Stimulated activated memory B cell treated with anti-CD40 and anti-IgM and Interleukin-4, amounts not matched to agents 10 μg/mL and 1 μg/mL and 100 μg/mL, for 72 hours (primary cell): ENCODE results near the gene EVL.
"Not testable (repeated sequence)": the region's sequence is repeated elsewhere in the genome, so short reads cannot be mapped to it uniquely, and the experiment has no call there.

Experiments
- ATAC-seq: fragments of 150-1000 bp; cut with Tn5 transposase; 2 replicates; pipeline ENCODE4 v1.10.0; 2021
- H3K27ac Mint-ChIP-seq: one replicate; pipeline ENCODE4 v1.8.0; 2022; ENCODE audit warnings: mild to moderate bottlenecking, mixed read lengths
- H3K27me3 Mint-ChIP-seq: one replicate; pipeline ENCODE4 v1.8.0; 2022; ENCODE audit warnings: mixed read lengths
- H3K36me3 Mint-ChIP-seq: one replicate; pipeline ENCODE4 v1.8.0; 2022; ENCODE audit warnings: mixed read lengths
- H3K4me1 Mint-ChIP-seq: one replicate; pipeline ENCODE4 v1.8.0; 2022; ENCODE audit warnings: mixed read lengths
- H3K4me3 Mint-ChIP-seq: one replicate; pipeline ENCODE4 v1.8.0; 2022; ENCODE audit warnings: mild to moderate bottlenecking, moderate library complexity, mixed read lengths
- H3K9me3 Mint-ChIP-seq: one replicate; pipeline ENCODE4 v1.8.0; 2022; ENCODE audit warnings: mixed read lengths

Gene EVL

DNA sequence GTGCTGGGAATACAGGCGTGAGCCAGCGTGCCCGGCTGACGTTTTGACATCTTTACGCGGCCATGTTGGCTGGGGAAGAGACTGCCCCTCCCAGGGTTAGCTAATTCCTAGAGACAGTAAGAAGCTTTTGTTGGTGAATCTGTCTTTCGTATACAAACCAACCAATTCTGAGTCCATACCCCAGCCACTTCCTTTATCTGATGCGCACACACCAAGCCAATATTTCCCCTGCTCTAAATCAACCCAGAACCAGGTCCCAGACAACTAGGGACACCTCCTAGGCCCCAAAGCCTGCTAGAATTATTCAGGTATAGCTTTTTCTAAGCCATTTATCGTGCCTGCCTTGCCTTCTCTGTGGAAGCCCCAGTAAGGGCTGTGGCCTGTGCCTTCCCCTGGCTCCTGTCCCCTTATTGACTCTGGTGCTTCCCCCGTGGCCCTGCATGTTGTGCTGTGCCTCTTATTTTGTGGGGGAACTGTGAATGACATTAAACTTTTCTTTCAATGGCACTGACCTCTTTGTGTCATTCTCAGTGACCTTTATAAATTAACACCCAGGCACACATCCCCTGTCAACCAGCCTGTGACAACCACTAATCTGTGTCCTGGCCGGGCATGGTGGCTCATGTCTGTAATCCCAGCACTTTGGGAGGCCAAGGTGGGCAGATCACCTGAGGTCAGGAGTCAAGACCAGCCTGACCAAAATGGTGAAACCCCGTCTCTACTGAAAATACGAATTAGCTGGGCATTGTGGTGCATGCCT lies 10.7 kb upstream of the EVL start:
- Mint-ChIP-seq H3K9me3 (no peaks in the 10 kb centered on the region), H3K4me3 (no peak overlapping the region), H3K36me3 (no peaks in the 10 kb centered on the region), H3K27me3 (no peaks in the 10 kb centered on the region), H3K27ac (peak overlapping the region; percentile 56), H3K4me1 (peaks cover 39% of the 10 kb centered on the region)
- ATAC-seq = peak; percentile 82

DNA sequence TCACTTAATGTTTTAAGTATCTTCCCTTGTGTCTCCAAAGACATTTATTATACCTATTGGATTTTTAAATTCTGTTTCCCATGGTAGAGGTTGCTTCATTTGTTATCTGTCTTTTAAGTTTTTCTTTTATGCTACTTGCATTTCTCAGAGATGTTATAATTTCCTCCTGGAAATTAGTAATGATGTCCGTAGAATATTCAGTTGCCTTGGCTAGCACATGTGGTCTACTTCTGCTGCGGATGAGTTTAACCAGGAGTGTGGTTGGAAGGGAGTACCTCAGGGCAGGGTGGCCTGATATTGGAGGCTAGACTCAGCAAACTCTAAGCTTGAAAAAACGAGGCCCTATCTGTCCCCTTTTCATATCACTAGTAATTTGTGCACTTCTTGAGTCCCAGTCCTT lies 8.8 kb upstream of the EVL start:
- H3K4me3 Mint-ChIP-seq = no peak overlapping the region
- no peak for ATAC-seq
- peak overlapping the region; percentile 85 for H3K27ac Mint-ChIP-seq
- peaks cover 51% of the 10 kb centered on the region for H3K4me1 Mint-ChIP-seq
- H3K27me3 Mint-ChIP-seq = no peaks in the 10 kb centered on the region
- no peaks in the 10 kb centered on the region for H3K9me3 Mint-ChIP-seq
- no peaks in the 10 kb centered on the region for H3K36me3 Mint-ChIP-seq

GRCh38 chr14:100056964-100057795 lies 8.0 kb upstream of the EVL start:
- Mint-ChIP-seq H3K27ac (peak overlapping the region; percentile 85), H3K27me3 (no peaks in the 10 kb centered on the region), H3K4me3 (no peak overlapping the region), H3K4me1 (peaks cover 58% of the 10 kb centered on the region), H3K36me3 (no peaks in the 10 kb centered on the region), H3K9me3 (no peaks in the 10 kb centered on the region)
- ATAC-seq = peak; percentile 63

DNA sequence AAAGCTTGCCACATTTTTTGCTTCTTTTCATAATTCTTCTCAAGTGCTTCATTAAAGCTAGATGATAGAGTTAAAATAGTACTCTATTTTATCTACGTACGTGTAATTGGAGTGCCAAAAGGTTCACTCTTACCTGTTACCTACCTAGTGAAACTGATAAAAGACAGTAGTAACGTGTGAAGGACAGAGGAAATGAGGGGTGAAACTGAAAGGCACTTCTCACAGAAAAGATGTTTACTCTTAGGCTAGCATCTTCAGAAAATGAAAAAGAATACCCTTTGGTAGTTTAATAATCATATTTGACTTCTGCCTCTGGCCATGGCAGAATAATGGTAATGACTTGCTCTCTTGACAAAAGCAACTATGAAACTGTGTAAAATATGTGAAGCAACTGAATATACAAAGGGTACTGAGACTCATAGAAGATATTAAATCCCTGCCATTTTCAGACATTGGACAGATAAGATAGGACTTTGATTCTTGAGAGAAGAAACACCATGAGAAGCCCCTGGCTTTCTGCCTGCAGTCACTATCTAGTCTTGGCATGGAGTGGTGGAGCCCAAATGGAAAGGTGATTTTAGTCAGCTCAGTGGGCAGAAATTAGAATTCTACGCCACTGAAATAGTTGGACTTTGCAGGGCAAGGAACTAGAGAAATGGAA lies 6.3 kb upstream of the EVL start:
- H3K4me1 Mint-ChIP-seq = peaks cover 75% of the 10 kb centered on the region
- peak overlapping the region; percentile 85 for H3K27ac Mint-ChIP-seq
- ATAC-seq = peak; percentile 53
- no peaks in the 10 kb centered on the region for H3K9me3 Mint-ChIP-seq
- H3K36me3 Mint-ChIP-seq = no peaks in the 10 kb centered on the region
- H3K27me3 Mint-ChIP-seq = no peaks in the 10 kb centered on the region
- H3K4me3 Mint-ChIP-seq = no peak overlapping the region

GRCh38 chr14:100059438-100059781 lies 5.8 kb upstream of the EVL start:
- no peak for ATAC-seq
- Mint-ChIP-seq H3K36me3 (no peaks in the 10 kb centered on the region), H3K27me3 (no peaks in the 10 kb centered on the region), H3K27ac (peak overlapping the region; percentile 85), H3K4me3 (no peak overlapping the region), H3K9me3 (no peaks in the 10 kb centered on the region), H3K4me1 (peaks cover 77% of the 10 kb centered on the region)

- ATAC-seq = no peak
- Mint-ChIP-seq H3K4me3 (no peak overlapping the region), H3K9me3 (no peaks in the 10 kb centered on the region), H3K27me3 (no peaks in the 10 kb centered on the region), H3K4me1 (peaks cover 86% of the 10 kb centered on the region), H3K27ac (peak overlapping the region; percentile 85), H3K36me3 (no peaks in the 10 kb centered on the region)
These were observed 4.5 kb upstream of the EVL start for GRCh38 chr14:100060760-100061159.

GRCh38 chr14:100062590-100062989 lies 2.6 kb upstream of the EVL start:
- no peaks in the 10 kb centered on the region for H3K9me3 Mint-ChIP-seq
- ATAC-seq = no peak
- H3K27ac Mint-ChIP-seq = peak overlapping the region; percentile 97
- no peaks in the 10 kb centered on the region for H3K27me3 Mint-ChIP-seq
- H3K4me1 Mint-ChIP-seq = peaks cover 92% of the 10 kb centered on the region
- H3K36me3 Mint-ChIP-seq = peaks cover 4% of the 10 kb centered on the region
- peak overlapping the region; percentile 31 for H3K4me3 Mint-ChIP-seq

DNA sequence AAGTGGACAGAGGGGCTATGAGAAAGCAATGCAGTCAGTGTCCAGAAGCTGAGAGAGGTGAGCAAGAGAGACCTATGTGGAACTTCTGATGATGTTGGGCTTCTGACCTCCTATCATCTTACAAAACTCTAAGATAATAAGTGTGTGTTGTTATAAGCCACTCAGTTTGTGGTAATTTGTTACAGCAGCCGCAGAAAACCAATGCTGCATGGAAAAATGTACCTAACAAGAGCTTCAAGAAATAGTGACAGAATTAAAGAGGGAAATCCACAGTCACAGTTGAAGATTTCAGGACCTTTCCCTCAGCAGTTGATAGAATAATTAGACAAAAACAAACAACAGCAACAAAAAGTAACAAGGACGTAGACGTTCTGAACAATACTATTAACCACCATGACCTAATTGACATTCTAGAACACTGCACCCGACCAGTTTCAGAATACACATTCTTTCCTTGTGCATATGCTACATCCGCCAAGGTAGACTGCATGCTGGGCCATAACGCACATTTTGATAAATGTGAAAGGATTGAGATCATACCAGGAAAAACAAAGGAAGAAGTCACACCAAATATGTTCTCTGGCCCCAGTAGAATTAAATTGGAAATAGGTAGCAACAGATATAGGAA lies 1.8 kb upstream of the EVL start:
- Mint-ChIP-seq H3K9me3 (no peaks in the 10 kb centered on the region), H3K27ac (peak overlapping the region; percentile 97), H3K27me3 (no peaks in the 10 kb centered on the region), H3K4me3 (no peak overlapping the region), H3K36me3 (peaks cover 11% of the 10 kb centered on the region), H3K4me1 (peaks cover 92% of the 10 kb centered on the region)
- no peak for ATAC-seq

- H3K4me3 Mint-ChIP-seq = peak overlapping the region; percentile 84
- H3K36me3 Mint-ChIP-seq = peaks cover 11% of the 10 kb centered on the region
- ATAC-seq = peak; percentile 48
- peak overlapping the region; percentile 97 for H3K27ac Mint-ChIP-seq
- peaks cover 92% of the 10 kb centered on the region for H3K4me1 Mint-ChIP-seq
- H3K9me3 Mint-ChIP-seq, H3K27me3 Mint-ChIP-seq: not testable (repeated sequence)
These were observed 708 bp upstream of the EVL start for GRCh38 chr14:100064335-100065092.

- Mint-ChIP-seq H3K27ac (peak overlapping the region; percentile 97), H3K27me3 (no peaks in the 10 kb centered on the region), H3K4me3 (peak overlapping the region; percentile 84), H3K9me3 (no peaks in the 10 kb centered on the region), H3K36me3 (peaks cover 18% of the 10 kb centered on the region), H3K4me1 (peaks cover 96% of the 10 kb centered on the region)
- peak; percentile 75 for ATAC-seq
These were observed 836 bp downstream of the EVL start for GRCh38 chr14:100065942-100066574.

DNA sequence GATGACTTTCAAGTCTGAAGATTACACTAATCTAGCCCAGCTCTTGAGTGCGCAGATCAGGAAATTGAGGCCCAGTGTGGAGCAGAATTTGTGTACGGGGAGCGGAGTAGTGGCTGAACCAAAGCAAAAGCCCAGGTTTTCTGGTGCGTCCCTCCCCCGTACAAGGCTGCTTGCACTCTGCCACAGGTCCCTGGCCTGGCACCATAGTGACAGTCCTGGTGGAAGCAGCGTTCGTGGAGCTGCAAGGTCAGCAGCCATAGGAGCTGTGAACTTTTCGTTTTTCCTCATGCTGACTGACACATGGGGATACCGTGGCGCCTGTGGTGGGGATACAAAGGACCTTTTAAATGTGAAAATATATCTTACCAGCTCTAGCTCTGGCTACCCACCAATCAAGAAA lies 1.7 kb downstream of the EVL start:
- H3K27me3 Mint-ChIP-seq = no peaks in the 10 kb centered on the region
- H3K4me1 Mint-ChIP-seq = peaks cover 99% of the 10 kb centered on the region
- peaks cover 18% of the 10 kb centered on the region for H3K36me3 Mint-ChIP-seq
- H3K4me3 Mint-ChIP-seq = peak overlapping the region; percentile 84
- peak overlapping the region; percentile 97 for H3K27ac Mint-ChIP-seq
- no peaks in the 10 kb centered on the region for H3K9me3 Mint-ChIP-seq
- ATAC-seq = no peak

DNA sequence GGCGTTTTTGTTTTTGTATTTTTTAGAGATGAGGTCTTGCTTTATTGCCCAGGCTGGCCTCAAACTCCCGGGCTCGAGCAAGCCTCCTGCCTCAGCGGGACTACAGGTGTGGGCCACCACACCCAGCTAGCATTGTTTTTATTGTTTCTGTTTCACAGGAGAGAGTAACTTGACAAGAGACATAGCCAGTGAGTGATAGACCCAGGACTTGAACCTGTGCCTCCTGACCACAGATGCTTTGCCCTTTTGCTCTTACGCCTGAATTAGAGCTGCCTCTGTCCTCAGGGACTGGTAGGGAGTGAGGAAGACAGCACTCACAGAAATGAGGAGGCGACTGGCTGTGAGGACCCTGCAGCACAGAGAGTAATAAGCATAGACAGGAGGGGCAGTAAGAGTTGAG lies 2.3 kb downstream of the EVL start:
- H3K27me3 Mint-ChIP-seq = no peaks in the 10 kb centered on the region

GRCh38 chr14:100067971-100068959 lies 3.0 kb downstream of the EVL start:
- Mint-ChIP-seq H3K27me3 (no peaks in the 10 kb centered on the region), H3K27ac (peak overlapping the region; percentile 97), H3K9me3 (no peaks in the 10 kb centered on the region), H3K36me3 (peaks cover 19% of the 10 kb centered on the region), H3K4me3 (peak overlapping the region; percentile 84), H3K4me1 (peaks cover 98% of the 10 kb centered on the region)
- ATAC-seq = peak; percentile 53

More for the DNA sequence above, 2.3 kb downstream of the EVL start:
- no peaks in the 10 kb centered on the region for H3K9me3 Mint-ChIP-seq
- H3K4me3 Mint-ChIP-seq = peak overlapping the region; percentile 84
- ATAC-seq = no peak
- peaks cover 18% of the 10 kb centered on the region for H3K36me3 Mint-ChIP-seq
- peak overlapping the region; percentile 97 for H3K27ac Mint-ChIP-seq
- peaks cover 98% of the 10 kb centered on the region for H3K4me1 Mint-ChIP-seq
